Breast epithelium (tissue), 3 donors: Measurements from ENCODE around the gene RHBDL3.

Experiments used
- POLR2AphosphoS5 ChIP-seq, 3 donors: sonication (generic); formaldehyde crosslinking; IDR thresholded peaks; one replicate each; pipeline ENCODE4 v1.6.1; 2017; ENCODE audit warnings: antibody characterized with exemption in 3 of 3
- TF ChIP-seq, protein P1 (sequence below), 3 donors: fragments of 450-650 bp; IDR thresholded peaks; one replicate each; pipeline ENCODE4 v1.5.1; 2016 to 2017; ENCODE audit warnings: antibody characterized with exemption in 3 of 3, mild to moderate bottlenecking in 3 of 3, moderate library complexity in 3 of 3

DNA sequence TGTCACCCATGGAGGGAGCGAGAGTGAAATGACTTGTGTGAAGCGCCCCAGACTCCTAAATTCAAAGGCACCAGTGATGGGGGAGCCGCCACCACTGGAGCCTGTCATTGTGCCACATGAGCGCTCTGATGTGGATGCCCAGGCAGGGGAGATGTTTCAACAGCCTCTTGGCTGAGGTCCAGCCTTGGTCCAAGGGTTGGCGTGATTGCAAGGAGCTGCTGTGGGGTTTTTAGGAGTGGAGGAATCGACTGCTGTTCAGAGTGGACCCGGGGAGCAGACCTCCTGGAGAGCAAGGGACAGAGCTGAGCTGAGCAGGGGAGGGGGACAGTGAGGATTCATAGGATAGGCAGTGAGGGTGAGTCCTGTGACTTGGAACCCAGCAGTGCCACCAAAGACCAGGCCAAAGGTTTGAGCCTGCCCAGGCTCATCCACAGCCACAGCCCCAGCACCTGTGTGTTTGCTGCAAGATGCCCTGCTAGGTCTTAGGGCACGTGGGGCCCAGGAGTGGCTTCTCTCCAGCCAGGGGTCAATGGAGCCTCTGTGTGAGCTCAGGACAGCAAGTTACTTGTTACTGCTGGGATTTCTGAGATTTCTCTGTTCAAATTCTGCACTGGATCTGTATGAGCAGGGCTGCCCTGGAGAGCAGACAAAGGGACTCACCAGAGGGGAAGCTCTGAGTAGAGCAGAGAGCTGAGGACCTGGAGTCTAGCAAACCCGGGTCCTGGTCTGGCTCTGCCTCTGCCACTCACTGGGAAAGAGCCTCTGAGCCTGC, 20.3 kb downstream of the RHBDL3 start:
- TF ChIP-seq, protein P1, sequence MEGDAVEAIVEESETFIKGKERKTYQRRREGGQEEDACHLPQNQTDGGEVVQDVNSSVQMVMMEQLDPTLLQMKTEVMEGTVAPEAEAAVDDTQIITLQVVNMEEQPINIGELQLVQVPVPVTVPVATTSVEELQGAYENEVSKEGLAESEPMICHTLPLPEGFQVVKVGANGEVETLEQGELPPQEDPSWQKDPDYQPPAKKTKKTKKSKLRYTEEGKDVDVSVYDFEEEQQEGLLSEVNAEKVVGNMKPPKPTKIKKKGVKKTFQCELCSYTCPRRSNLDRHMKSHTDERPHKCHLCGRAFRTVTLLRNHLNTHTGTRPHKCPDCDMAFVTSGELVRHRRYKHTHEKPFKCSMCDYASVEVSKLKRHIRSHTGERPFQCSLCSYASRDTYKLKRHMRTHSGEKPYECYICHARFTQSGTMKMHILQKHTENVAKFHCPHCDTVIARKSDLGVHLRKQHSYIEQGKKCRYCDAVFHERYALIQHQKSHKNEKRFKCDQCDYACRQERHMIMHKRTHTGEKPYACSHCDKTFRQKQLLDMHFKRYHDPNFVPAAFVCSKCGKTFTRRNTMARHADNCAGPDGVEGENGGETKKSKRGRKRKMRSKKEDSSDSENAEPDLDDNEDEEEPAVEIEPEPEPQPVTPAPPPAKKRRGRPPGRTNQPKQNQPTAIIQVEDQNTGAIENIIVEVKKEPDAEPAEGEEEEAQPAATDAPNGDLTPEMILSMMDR (IDR thresholded peaks at IDR 0.05): no peak
- no peak for TF ChIP-seq POLR2AphosphoS5 (IDR thresholded peaks at IDR 0.05)
